ENCODE measurements around the gene FCHSD2.

DNA sequence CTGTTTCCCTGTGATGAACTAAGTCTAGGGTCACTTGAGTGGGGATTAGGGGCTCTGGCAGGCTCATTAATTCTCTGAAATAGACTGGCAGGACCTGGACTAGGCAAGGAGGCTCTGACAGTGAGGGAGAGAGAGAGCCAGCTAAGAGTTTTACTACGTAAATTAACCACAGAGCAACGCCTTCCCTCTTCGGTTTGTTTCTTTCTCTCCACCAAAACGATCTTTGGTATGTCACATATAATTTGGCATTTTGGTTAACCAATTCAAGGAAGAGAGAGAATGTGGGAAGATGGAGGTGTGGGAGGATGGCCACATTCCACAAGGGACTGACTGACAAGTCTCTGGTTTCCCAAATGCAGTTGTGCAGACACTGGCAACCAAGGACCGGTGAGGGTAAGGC is 300.0 kb downstream of the FCHSD2 start:
- TF ChIP-seq EZH2 (IDR thresholded peaks at IDR 0.05; ENCODE audit: low read length, missing control alignments) (no peak), CTCF (conservative IDR thresholded peaks at IDR 0.05 in 1 of 2, IDR thresholded peaks at IDR 0.05 in 1 of 2; ENCODE audit: low read depth in 1 of 2, low read length in 2 of 2) (no peak)
